Caco-2 (cell line): ENCODE results near the gene PNLIPRP1. TPM values are rescaled to one million over a fixed set of nuclear protein-coding genes. Genes with fewer than 3 reads are reported as not detected.
A peak's percentile ranks its signal among the peaks of the same experiment; 100 is the strongest.

Experiments
- BruUV-seq: library from RNA; stranded (reverse); fragments of 400-500 nt; replicated peaks from 2 replicates; lab custom pipeline; 2021; lab: Mats Ljungman, UMichigan
- CTCF ChIA-PET: fragments of 300-600 bp; sonication (Branson Sonifier 250); formaldehyde crosslinking; loops from one replicate; lab custom pipeline; 2022; ENCODE audit warnings: antibody characterized with exemption; lab: Charles Lee
- POLR2A ChIA-PET: fragments of 300-600 bp; sonication (Branson Sonifier 250); formaldehyde crosslinking; loops from one replicate; lab custom pipeline; 2022; ENCODE audit warnings: antibody characterized with exemption; lab: Charles Lee
- DNase-seq, 2 experiments: peaks; one replicate each; pipeline versions ENCODE4 v3.0.0 to v3.0.0-alpha.2; 2020 to 2022
- H3K27me3 ChIP-seq: replicated peaks from 2 replicates; pipeline ENCODE4 v1.6.0; 2011; ENCODE audit warnings: low read length; ENCODE audit not compliant: control insufficient read depth, insufficient read depth
- H3K36me3 ChIP-seq: 2 replicates; pipeline ENCODE4 v1.5.1; 2011; ENCODE audit warnings: low read length; ENCODE audit not compliant: control insufficient read depth, insufficient read depth
- H3K4me1 ChIP-seq: fragments of 250-450 bp; sonication (Bioruptor Pico); 2 replicates; pipeline ENCODE4 v1.5.1; 2020; ENCODE audit warnings: mild to moderate bottlenecking
- H3K4me3 ChIP-seq: 2 replicates; pipeline ENCODE4 v1.5.1; 2011; ENCODE audit warnings: low read depth, mild to moderate bottlenecking, control low read depth, low read length
- H3K9me3 ChIP-seq: fragments of 250-450 bp; sonication (Bioruptor Pico); 2 replicates; pipeline ENCODE4 v1.5.1; 2020; ENCODE audit warnings: mild to moderate bottlenecking, moderate library complexity
- H3K27ac Mint-ChIP-seq: one replicate; pipeline ENCODE4 v1.8.0; 2022; ENCODE audit warnings: mixed read lengths; ENCODE audit not compliant: unreplicated experiment
- H3K27me3 Mint-ChIP-seq: one replicate; pipeline ENCODE4 v1.8.0; 2022; ENCODE audit warnings: mixed read lengths; ENCODE audit not compliant: insufficient read depth, unreplicated experiment
- H3K36me3 Mint-ChIP-seq: one replicate; pipeline ENCODE4 v1.8.0; 2022; ENCODE audit warnings: mild to moderate bottlenecking, mixed read lengths; ENCODE audit not compliant: insufficient read depth, unreplicated experiment
- H3K4me1 Mint-ChIP-seq: one replicate; pipeline ENCODE4 v1.8.0; 2022; ENCODE audit warnings: low read depth, mixed read lengths; ENCODE audit not compliant: unreplicated experiment
- H3K4me3 Mint-ChIP-seq: one replicate; pipeline ENCODE4 v1.8.0; 2022; ENCODE audit warnings: mild to moderate bottlenecking, moderate library complexity, mixed read lengths; ENCODE audit not compliant: unreplicated experiment
- H3K9me3 Mint-ChIP-seq: one replicate; pipeline ENCODE4 v1.8.0; 2022; ENCODE audit warnings: mixed read lengths; ENCODE audit not compliant: unreplicated experiment
- intact Hi-C: fragments of 100-400 bp; cut with micrococcal nuclease; formaldehyde crosslinking; loops from one replicate; pipeline ENCODE4 v1.10.0; 2022; ENCODE audit not compliant: unreplicated experiment
- total RNA-seq: library from RNA; stranded (reverse); gene quantifications from 2 replicates; pipeline ENCODE4 v1.2.3, GENCODE V29; 2022
- TF ChIP-seq, protein P1 (sequence below), 2 experiments: fragments of 200-600 bp in 1 of 2; IDR thresholded peaks; 1 replicate in 1 of 2; 2 replicates in 1 of 2; pipeline versions ENCODE4 v1.5.1 to v1.8.0; 2011 to 2022; ENCODE audit warnings: antibody characterized with exemption in 1 of 2, control low read depth in 1 of 2, inconsistent platforms in 1 of 2, low read depth in 1 of 2, low read length in 1 of 2, mild to moderate bottlenecking in 1 of 2, moderate library complexity in 1 of 2; ENCODE audit not compliant: insufficient read depth in 1 of 2, severe bottlenecking in 1 of 2, unreplicated experiment in 1 of 2

Gene PNLIPRP1
- total RNA-seq, 1 experiment from 2014 or later: not detected

DNA sequence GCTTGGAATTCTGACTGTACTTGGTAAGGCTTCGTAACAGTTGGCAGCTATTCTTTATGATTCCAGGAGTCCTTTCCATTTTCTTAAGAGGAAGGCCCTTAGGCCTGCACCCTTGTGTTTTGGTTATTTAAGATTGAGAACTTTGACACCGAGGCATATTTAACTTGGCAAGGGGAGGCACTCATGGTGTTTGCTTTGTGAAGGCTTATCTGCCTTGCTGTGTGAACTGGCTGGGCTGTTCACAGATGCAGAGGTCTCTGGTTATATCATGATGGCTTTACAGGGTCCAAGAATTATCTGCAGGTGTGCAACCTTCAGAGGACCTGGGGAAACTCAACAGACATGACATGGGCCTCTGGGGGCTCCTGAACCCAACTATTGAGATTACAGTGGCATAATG lies 833 bp upstream of the PNLIPRP1 start:
- no peaks in the 10 kb centered on the region for H3K27me3 Mint-ChIP-seq
- CTCF ChIA-PET: no interaction called here

DNA sequence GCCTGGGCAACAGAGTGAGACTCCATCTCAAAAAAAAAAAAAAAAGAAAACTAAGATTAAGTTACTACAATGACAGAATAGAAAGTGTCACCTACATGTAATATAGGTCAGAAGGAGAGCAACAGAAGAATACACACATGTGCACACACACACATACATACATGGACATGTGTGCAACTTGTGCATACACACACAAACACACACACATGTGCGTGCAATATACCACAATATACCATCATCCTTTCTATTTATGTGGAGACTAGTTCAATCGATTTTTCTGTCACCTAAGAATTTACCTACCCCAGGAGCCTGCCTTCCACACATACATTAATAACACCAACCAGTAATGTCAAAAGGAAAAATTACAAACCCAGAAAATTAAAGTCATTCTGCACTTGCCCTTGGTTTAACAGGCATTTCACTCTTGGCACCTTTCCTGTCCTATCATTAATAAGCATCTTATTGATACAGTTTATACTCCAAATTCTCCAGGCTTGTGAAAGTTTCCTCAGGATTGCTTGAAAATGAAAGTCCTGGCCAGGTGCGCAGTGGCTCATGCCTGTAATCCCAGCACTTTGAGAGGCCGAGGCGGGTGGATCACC lies 2.5 kb downstream of the PNLIPRP1 start:
- CTCF ChIA-PET: interaction anchor here (0.5 kb wide), 1 partner anchor 193 kb away, joined by 3 read pairs; no protein-coding TSS in a partner anchor
- H3K27me3 ChIP-seq: no peaks in the 10 kb centered on the region
- H3K9me3 ChIP-seq: no peaks in the 10 kb centered on the region
- no TSS peak for BruUV-seq
- POLR2A ChIA-PET: no interaction called here
- Mint-ChIP-seq H3K4me1 (peaks cover 8% of the 10 kb centered on the region), H3K27me3 (no peaks in the 10 kb centered on the region), H3K9me3 (no peaks in the 10 kb centered on the region), H3K4me3 (no peak overlapping the region), H3K36me3 (no peaks in the 10 kb centered on the region), H3K27ac (no peak overlapping the region)
- H3K36me3 ChIP-seq: no peaks in the 10 kb centered on the region
- no peak for DNase-seq
- intact Hi-C loops: no loop called here
- peaks cover 16% of the 10 kb centered on the region; the same call in 1 of the 2 replicates for H3K4me1 ChIP-seq
- TF ChIP-seq, protein P1, sequence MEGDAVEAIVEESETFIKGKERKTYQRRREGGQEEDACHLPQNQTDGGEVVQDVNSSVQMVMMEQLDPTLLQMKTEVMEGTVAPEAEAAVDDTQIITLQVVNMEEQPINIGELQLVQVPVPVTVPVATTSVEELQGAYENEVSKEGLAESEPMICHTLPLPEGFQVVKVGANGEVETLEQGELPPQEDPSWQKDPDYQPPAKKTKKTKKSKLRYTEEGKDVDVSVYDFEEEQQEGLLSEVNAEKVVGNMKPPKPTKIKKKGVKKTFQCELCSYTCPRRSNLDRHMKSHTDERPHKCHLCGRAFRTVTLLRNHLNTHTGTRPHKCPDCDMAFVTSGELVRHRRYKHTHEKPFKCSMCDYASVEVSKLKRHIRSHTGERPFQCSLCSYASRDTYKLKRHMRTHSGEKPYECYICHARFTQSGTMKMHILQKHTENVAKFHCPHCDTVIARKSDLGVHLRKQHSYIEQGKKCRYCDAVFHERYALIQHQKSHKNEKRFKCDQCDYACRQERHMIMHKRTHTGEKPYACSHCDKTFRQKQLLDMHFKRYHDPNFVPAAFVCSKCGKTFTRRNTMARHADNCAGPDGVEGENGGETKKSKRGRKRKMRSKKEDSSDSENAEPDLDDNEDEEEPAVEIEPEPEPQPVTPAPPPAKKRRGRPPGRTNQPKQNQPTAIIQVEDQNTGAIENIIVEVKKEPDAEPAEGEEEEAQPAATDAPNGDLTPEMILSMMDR (IDR thresholded peaks at IDR 0.05; ENCODE audit: insufficient read depth in 1 of 2, low read depth in 1 of 2, low read length in 1 of 2, severe bottlenecking in 1 of 2, unreplicated experiment in 1 of 2): no peak
- no peak overlapping the region for H3K4me3 ChIP-seq

More for the DNA sequence above, 833 bp upstream of the PNLIPRP1 start:
- Histone ChIP-seq H3K27me3 (no peaks in the 10 kb centered on the region), H3K4me3 (no peak overlapping the region), H3K36me3 (no peaks in the 10 kb centered on the region; the same call in 1 of the 2 replicates), H3K9me3 (no peaks in the 10 kb centered on the region), H3K4me1 (peaks cover 16% of the 10 kb centered on the region; the same call in 1 of the 2 replicates)
- Mint-ChIP-seq H3K36me3 (no peaks in the 10 kb centered on the region), H3K27ac (no peak overlapping the region), H3K4me3 (no peak overlapping the region), H3K9me3 (no peaks in the 10 kb centered on the region), H3K4me1 (peaks cover 8% of the 10 kb centered on the region)
- peak in 1 of 2 experiments; percentile 48 for DNase-seq
- TF ChIP-seq, protein P1 (IDR thresholded peaks at IDR 0.05; ENCODE audit: insufficient read depth in 1 of 2, low read depth in 1 of 2, low read length in 1 of 2, severe bottlenecking in 1 of 2, unreplicated experiment in 1 of 2): no peak
- BruUV-seq: no TSS peak
- intact Hi-C loops: no loop called here
- POLR2A ChIA-PET: no interaction called here

DNA sequence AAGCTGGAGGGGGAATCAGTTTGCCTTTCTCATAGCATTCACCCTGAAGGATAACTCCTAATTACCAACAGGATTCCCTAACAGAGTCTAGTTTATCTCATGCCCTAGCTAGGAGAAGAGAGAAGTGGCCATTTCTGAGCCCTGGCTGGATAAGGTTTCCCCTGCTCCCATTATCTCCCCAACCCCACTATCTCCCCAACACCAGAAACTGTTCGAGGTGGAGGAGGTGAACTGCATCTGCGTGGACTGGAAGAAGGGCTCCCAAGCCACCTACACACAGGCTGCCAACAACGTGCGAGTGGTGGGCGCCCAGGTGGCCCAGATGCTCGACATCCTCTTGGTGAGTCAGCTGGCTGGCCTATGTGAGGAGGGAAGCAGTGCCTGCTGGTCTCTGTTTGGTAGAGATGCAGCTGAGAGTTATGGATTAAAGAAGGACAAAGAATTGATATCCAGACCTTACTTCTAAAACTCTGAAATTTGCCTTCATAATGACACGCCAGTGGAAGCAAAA lies 3.8 kb downstream of the PNLIPRP1 start:
- no TSS peak for BruUV-seq
- intact Hi-C loops: no loop called here
- no peak overlapping the region for H3K4me3 ChIP-seq
- CTCF ChIA-PET: no interaction called here
- POLR2A ChIA-PET: no interaction called here
- Mint-ChIP-seq H3K36me3 (no peaks in the 10 kb centered on the region), H3K27me3 (no peaks in the 10 kb centered on the region), H3K9me3 (no peaks in the 10 kb centered on the region), H3K4me3 (no peak overlapping the region), H3K27ac (no peak overlapping the region), H3K4me1 (peaks cover 8% of the 10 kb centered on the region)
- H3K27me3 ChIP-seq: no peaks in the 10 kb centered on the region
- DNase-seq: no peak
- H3K4me1 ChIP-seq: peaks cover 14% of the 10 kb centered on the region; the same call in 1 of the 2 replicates
- no peaks in the 10 kb centered on the region for H3K36me3 ChIP-seq
- H3K9me3 ChIP-seq: no peaks in the 10 kb centered on the region
- TF ChIP-seq, protein P1 (IDR thresholded peaks at IDR 0.05; ENCODE audit: insufficient read depth in 1 of 2, low read depth in 1 of 2, low read length in 1 of 2, severe bottlenecking in 1 of 2, unreplicated experiment in 1 of 2): no peak
